ENCODE results near the gene ARRDC5.

Gene ARRDC5

GRCh38 chr19:4933528-4933927, 30.8 kb upstream of the ARRDC5 start:
- H4K20me1 ChIP-seq (ENCODE audit: insufficient read depth, low read length) = peaks cover 85% of the 10 kb centered on the region
- TF ChIP-seq, protein P1, sequence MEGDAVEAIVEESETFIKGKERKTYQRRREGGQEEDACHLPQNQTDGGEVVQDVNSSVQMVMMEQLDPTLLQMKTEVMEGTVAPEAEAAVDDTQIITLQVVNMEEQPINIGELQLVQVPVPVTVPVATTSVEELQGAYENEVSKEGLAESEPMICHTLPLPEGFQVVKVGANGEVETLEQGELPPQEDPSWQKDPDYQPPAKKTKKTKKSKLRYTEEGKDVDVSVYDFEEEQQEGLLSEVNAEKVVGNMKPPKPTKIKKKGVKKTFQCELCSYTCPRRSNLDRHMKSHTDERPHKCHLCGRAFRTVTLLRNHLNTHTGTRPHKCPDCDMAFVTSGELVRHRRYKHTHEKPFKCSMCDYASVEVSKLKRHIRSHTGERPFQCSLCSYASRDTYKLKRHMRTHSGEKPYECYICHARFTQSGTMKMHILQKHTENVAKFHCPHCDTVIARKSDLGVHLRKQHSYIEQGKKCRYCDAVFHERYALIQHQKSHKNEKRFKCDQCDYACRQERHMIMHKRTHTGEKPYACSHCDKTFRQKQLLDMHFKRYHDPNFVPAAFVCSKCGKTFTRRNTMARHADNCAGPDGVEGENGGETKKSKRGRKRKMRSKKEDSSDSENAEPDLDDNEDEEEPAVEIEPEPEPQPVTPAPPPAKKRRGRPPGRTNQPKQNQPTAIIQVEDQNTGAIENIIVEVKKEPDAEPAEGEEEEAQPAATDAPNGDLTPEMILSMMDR (IDR thresholded peaks at IDR 0.05; ENCODE audit: borderline replicate concordance, extremely low read depth, low read length, poor library complexity, severe bottlenecking) = no peak
- TF ChIP-seq EZH2 (IDR thresholded peaks at IDR 0.05; ENCODE audit: borderline replicate concordance, low read depth, low read length, severe bottlenecking) = no peak
- H2AFZ ChIP-seq (ENCODE audit: low read depth, low read length) = no peak overlapping the region
- H3K4me2 ChIP-seq (ENCODE audit: insufficient read depth, low read length) = no peak overlapping the region
- H3K27ac ChIP-seq (ENCODE audit: low read length) = no peak overlapping the region
- H3K9me3 ChIP-seq (ENCODE audit: insufficient read depth, low read length, severe bottlenecking) = no peaks in the 10 kb centered on the region
- peaks cover 97% of the 10 kb centered on the region for H3K36me3 ChIP-seq (ENCODE audit: insufficient read depth, low read length)
- H3K9ac ChIP-seq (ENCODE audit: low read depth, low read length) = no peak overlapping the region
- no peaks in the 10 kb centered on the region for H3K27me3 ChIP-seq (ENCODE audit: insufficient read depth, low read length, poor library complexity)
- ATAC-seq (ENCODE audit: insufficient read depth, low read depth) (no peak), DNase-seq (no peak)
- peaks cover 22% of the 10 kb centered on the region for H3K4me1 ChIP-seq (ENCODE audit: insufficient read depth, low read length)
- H3K79me2 ChIP-seq (ENCODE audit: insufficient read depth, low read length) = peaks cover 78% of the 10 kb centered on the region
- H3K4me3 ChIP-seq (ENCODE audit: low read depth in 1 of 2, low read length in 2 of 2) = no peak overlapping the region

GRCh38 chr19:4932711-4933110, 30.0 kb upstream of the ARRDC5 start:
- Histone ChIP-seq H3K9me3 (ENCODE audit: insufficient read depth, low read length, severe bottlenecking) (no peaks in the 10 kb centered on the region), H3K9ac (ENCODE audit: low read depth, low read length) (no peak overlapping the region), H3K4me1 (ENCODE audit: insufficient read depth, low read length) (peaks cover 22% of the 10 kb centered on the region), H3K27me3 (ENCODE audit: insufficient read depth, low read length, poor library complexity) (no peaks in the 10 kb centered on the region), H3K79me2 (ENCODE audit: insufficient read depth, low read length) (peaks cover 78% of the 10 kb centered on the region), H3K36me3 (ENCODE audit: insufficient read depth, low read length) (peaks cover 97% of the 10 kb centered on the region), H4K20me1 (ENCODE audit: insufficient read depth, low read length) (peaks cover 85% of the 10 kb centered on the region), H3K4me2 (ENCODE audit: insufficient read depth, low read length) (no peak overlapping the region), H3K4me3 (ENCODE audit: low read depth in 1 of 2, low read length in 2 of 2) (no peak overlapping the region), H3K27ac (ENCODE audit: low read length) (no peak overlapping the region), H2AFZ (ENCODE audit: low read depth, low read length) (no peak overlapping the region)
- ATAC-seq (ENCODE audit: insufficient read depth, low read depth) (no peak), DNase-seq (no peak)
- no peak for TF ChIP-seq EZH2 (IDR thresholded peaks at IDR 0.05; ENCODE audit: borderline replicate concordance, low read depth, low read length, severe bottlenecking)
- TF ChIP-seq, protein P1 (IDR thresholded peaks at IDR 0.05; ENCODE audit: borderline replicate concordance, extremely low read depth, low read length, poor library complexity, severe bottlenecking) = no peak

- no peak overlapping the region for H3K4me2 ChIP-seq (ENCODE audit: insufficient read depth, low read length)
- H3K9me3 ChIP-seq (ENCODE audit: insufficient read depth, low read length, severe bottlenecking) = no peaks in the 10 kb centered on the region
- ATAC-seq (ENCODE audit: insufficient read depth, low read depth) = no peak
- H4K20me1 ChIP-seq (ENCODE audit: insufficient read depth, low read length) = peaks cover 83% of the 10 kb centered on the region
- no peak overlapping the region for H2AFZ ChIP-seq (ENCODE audit: low read depth, low read length)
- H3K4me1 ChIP-seq (ENCODE audit: insufficient read depth, low read length) = peaks cover 15% of the 10 kb centered on the region
- no peak overlapping the region for H3K4me3 ChIP-seq (ENCODE audit: low read depth in 1 of 2, low read length in 2 of 2)
- H3K9ac ChIP-seq (ENCODE audit: low read depth, low read length) = no peak overlapping the region
- H3K27ac ChIP-seq (ENCODE audit: low read length) = no peak overlapping the region
- H3K79me2 ChIP-seq (ENCODE audit: insufficient read depth, low read length) = peaks cover 76% of the 10 kb centered on the region
- TF ChIP-seq EZH2 (IDR thresholded peaks at IDR 0.05; ENCODE audit: borderline replicate concordance, low read depth, low read length, severe bottlenecking) = no peak
- TF ChIP-seq, protein P1 (IDR thresholded peaks at IDR 0.05; ENCODE audit: borderline replicate concordance, extremely low read depth, low read length, poor library complexity, severe bottlenecking) = no peak
- H3K36me3 ChIP-seq (ENCODE audit: insufficient read depth, low read length) = peaks cover 92% of the 10 kb centered on the region
- H3K27me3 ChIP-seq (ENCODE audit: insufficient read depth, low read length, poor library complexity) = no peaks in the 10 kb centered on the region
- no peak for DNase-seq
Observed at GRCh38 chr19:4930664-4931063, 28.0 kb upstream of the ARRDC5 start.

- Histone ChIP-seq H3K4me1 (ENCODE audit: insufficient read depth, low read length) (peaks cover 2% of the 10 kb centered on the region; the same call in 1 of the 2 replicates), H2AFZ (ENCODE audit: low read depth, low read length) (no peak overlapping the region), H3K4me2 (ENCODE audit: insufficient read depth, low read length) (no peak overlapping the region), H3K79me2 (ENCODE audit: insufficient read depth, low read length) (peaks cover 77% of the 10 kb centered on the region), H3K27me3 (ENCODE audit: insufficient read depth, low read length, poor library complexity) (no peaks in the 10 kb centered on the region), H3K36me3 (ENCODE audit: insufficient read depth, low read length) (peaks cover 89% of the 10 kb centered on the region), H3K4me3 (ENCODE audit: low read depth in 1 of 2, low read length in 2 of 2) (no peak overlapping the region), H4K20me1 (ENCODE audit: insufficient read depth, low read length) (peaks cover 82% of the 10 kb centered on the region), H3K27ac (ENCODE audit: low read length) (no peak overlapping the region), H3K9ac (ENCODE audit: low read depth, low read length) (no peak overlapping the region), H3K9me3 (ENCODE audit: insufficient read depth, low read length, severe bottlenecking) (no peaks in the 10 kb centered on the region)
- TF ChIP-seq EZH2 (IDR thresholded peaks at IDR 0.05; ENCODE audit: borderline replicate concordance, low read depth, low read length, severe bottlenecking) = no peak
- TF ChIP-seq, protein P1 (IDR thresholded peaks at IDR 0.05; ENCODE audit: borderline replicate concordance, extremely low read depth, low read length, poor library complexity, severe bottlenecking) = no peak
- ATAC-seq (ENCODE audit: insufficient read depth, low read depth) = no peak
- no peak for DNase-seq
Observed at GRCh38 chr19:4929186-4929585, 26.5 kb upstream of the ARRDC5 start.
